Adrenal gland (tissue), 12 donors: ENCODE results near the gene SHANK2. TPM values are rescaled to one million over a fixed set of nuclear protein-coding genes. Genes with fewer than 3 reads are reported as not detected.
"Not testable (repeated sequence)": the region's sequence is repeated elsewhere in the genome, so short reads cannot be mapped to it uniquely, and the experiment has no call there.

Source experiments
- DNase-seq, 7 donors: peaks; one replicate each; pipeline ENCODE4 v3.0.0-alpha.2; 2019 to 2020
- H3K27ac ChIP-seq, 5 donors: fragments of 200-600 bp; sonication (generic) in 4 of 5; 1 replicate in 3 of 5; 2 replicates in 2 of 5; pipeline versions ENCODE4 v1.5.1 to v1.8.0; 2016 to 2020; ENCODE audit warnings: mild to moderate bottlenecking in 1 of 5
- H3K27me3 ChIP-seq: fragments of 200-600 bp; 2 replicates; pipeline ENCODE4 v1.8.0; 2021
- H3K36me3 ChIP-seq, 2 donors: fragments of 200-600 bp; replicated peaks in 1 of 2; 1 replicate in 1 of 2; 2 replicates in 1 of 2; pipeline versions ENCODE4 v1.5.1 to v1.8.0; 2018 to 2022
- H3K4me1 ChIP-seq, 2 donors: fragments of 200-600 bp; replicated peaks in 1 of 2; 1 replicate in 1 of 2; 2 replicates in 1 of 2; pipeline versions ENCODE4 v1.5.1 to v1.8.0; 2018 to 2021
- H3K4me3 ChIP-seq, 4 donors: fragments of 200-600 bp; sonication (generic) in 3 of 4; one replicate each; pipeline ENCODE4 v1.5.1; 2016 to 2018
- H3K9me3 ChIP-seq, 3 donors: fragments of 200-600 bp; sonication (generic) in 1 of 3; replicated peaks in 1 of 3; 1 replicate in 2 of 3; 2 replicates in 1 of 3; pipeline versions ENCODE4 v1.5.1 to v1.8.0; 2016 to 2021
- CTCF ChIP-seq, 6 experiments: fragments of 450-650 bp in 4 of 6; fragments of 200-600 bp in 2 of 6; sonication (generic) in 1 of 6; IDR thresholded peaks; 1 replicate in 5 of 6; 2 replicates in 1 of 6; pipeline versions ENCODE4 v1.5.1 to v1.8.0; 2016 to 2021; ENCODE audit warnings: antibody characterized with exemption in 6 of 6, mild to moderate bottlenecking in 2 of 6, moderate library complexity in 1 of 6
- POLR2A ChIP-seq, 2 donors: fragments of 450-650 bp; IDR thresholded peaks; one replicate each; pipeline ENCODE4 v1.6.1; 2017; ENCODE audit warnings: antibody characterized with exemption in 2 of 2, mild to moderate bottlenecking in 2 of 2, moderate library complexity in 1 of 2
- WGBS, 4 donors: extraction: QIAGEN DNeasy Blood & Tissue Kit in 2 of 4; methylation state at CpG; one replicate each; pipeline versions ENCODE4 v1.1.5 to v1.1.7; 2013 to 2017; 5-methylcytosine and 5-hydroxymethylcytosine counted together
- intact Hi-C, 2 donors: fragments of 100-400 bp; cut with DNase I; formaldehyde crosslinking; loops; one replicate each; pipeline versions ENCODE4 v1.14.1 to v1.15.0; 2022 to 2023
- polyA plus RNA-seq, 3 donors: library from polyadenylated mRNA; stranded (reverse); fragments of 200-250 nt in 2 of 3; fragments of 350-450 nt in 1 of 3; fragmentation: Illumina TruSeq in 1 of 3; extraction: RNeasy Lipid Tissue Mini Kit (QIAGEN cat#74804) in 1 of 3; gene quantifications; one replicate each; pipeline ENCODE4 v1.2.3, GENCODE V29; 2013 to 2014
- total RNA-seq, 9 donors: library from RNA; depleted of rRNA in 4 of 9; stranded (reverse); fragments of >200 nt in 4 of 9; fragments of 120-200 nt in 1 of 9; fragmentation: NEBNext Ultra II Directional in 1 of 9; extraction: Animal tissue kit (Norgen Biotek cat#: 25700) in 1 of 9; gene quantifications; one replicate each; pipeline versions ENCODE4 v1.1.0 to v1.2.4, GENCODE V29; 2013 to 2023
- donor health status: healthy with polysubstance abuse.
- donor health status: Bipolar disorder and iron deficiency.
- donor health status: DM: yes; HTN: yes; CAD: no.
- donor health status: DM: no; HTN: no; CAD: no.
- donor health status: DM: no; HTN: no; CAD: no.
- donor health status: DM: yes; HTN: yes; CAD: no.

SHANK2 gene
- total and polyA plus RNA-seq, 12 donors, result 0.77 to 6.4 (median 2.3) TPM

- intact Hi-C loops, result no loop called here
- no peak overlapping the region for H3K27ac ChIP-seq
- DNase-seq, result no peak
- 74 to 93% (median 85%) methylated on average over 8 of the region's 8 CpGs for WGBS, 4 donors
- no peaks in the 10 kb centered on the region for H3K9me3 ChIP-seq
- no peaks in the 10 kb centered on the region for H3K36me3 ChIP-seq
- TF ChIP-seq CTCF (IDR thresholded peaks at IDR 0.05) (no peak), POLR2A (IDR thresholded peaks at IDR 0.05) (no peak)
- H3K4me1 ChIP-seq, result no peaks in the 10 kb centered on the region
- no peaks in the 10 kb centered on the region for H3K27me3 ChIP-seq
- H3K4me3 ChIP-seq, result no peak overlapping the region
Measured at GRCh38 chr11:71238285-71238875, 14.0 kb downstream of the SHANK2 start.

- Histone ChIP-seq H3K27me3 (no peaks in the 10 kb centered on the region), H3K4me1 (no peaks in the 10 kb centered on the region), H3K36me3 (no peaks in the 10 kb centered on the region), H3K9me3 (no peaks in the 10 kb centered on the region), H3K27ac (no peak overlapping the region), H3K4me3 (no peak overlapping the region)
- intact Hi-C loops, result no loop called here
- TF ChIP-seq CTCF (IDR thresholded peaks at IDR 0.05), result no peak
- no peak for TF ChIP-seq POLR2A (IDR thresholded peaks at IDR 0.05)
- no peak for DNase-seq
- 57 to 69% (median 61%) methylated on average over 2 to 6 of the region's 6 CpGs for WGBS, 4 donors
Measured at GRCh38 chr11:71237853-71238252, 14.5 kb downstream of the SHANK2 start.

- Histone ChIP-seq H3K36me3 (no peaks in the 10 kb centered on the region), H3K4me1 (no peaks in the 10 kb centered on the region), H3K27ac (no peak overlapping the region), H3K27me3 (no peaks in the 10 kb centered on the region), H3K4me3 (no peak overlapping the region), H3K9me3 (no peaks in the 10 kb centered on the region)
- DNase-seq, result no peak
- intact Hi-C loops, result no loop called here
- WGBS, 4 donors, result 83 to 88% (median 87%) methylated on average over 8 to 12 of the region's 12 CpGs
- no peak for TF ChIP-seq POLR2A (IDR thresholded peaks at IDR 0.05)
- TF ChIP-seq CTCF (IDR thresholded peaks at IDR 0.05), result no peak
Measured at GRCh38 chr11:71236836-71237475, 15.4 kb downstream of the SHANK2 start.

GRCh38 chr11:71235719-71236118 is 16.7 kb downstream of the SHANK2 start:
- H3K27me3 ChIP-seq, result no peaks in the 10 kb centered on the region
- H3K4me1 ChIP-seq, result no peaks in the 10 kb centered on the region
- TF ChIP-seq POLR2A (IDR thresholded peaks at IDR 0.05), result no peak
- TF ChIP-seq CTCF (IDR thresholded peaks at IDR 0.05), result no peak
- no peaks in the 10 kb centered on the region for H3K9me3 ChIP-seq
- DNase-seq, result peak in 1 of 7 donors; percentile 2
- H3K27ac ChIP-seq, result no peak overlapping the region
- H3K4me3 ChIP-seq, result no peak overlapping the region
- intact Hi-C loops, result no loop called here
- 81 to 93% (median 87%) methylated on average over 4 to 8 of the region's 8 CpGs for WGBS, 4 donors
- H3K36me3 ChIP-seq, result no peaks in the 10 kb centered on the region

GRCh38 chr11:71233896-71234852 is 18.2 kb downstream of the SHANK2 start:
- WGBS, 4 donors, result 72 to 85% (median 83%) methylated on average over 21 to 22 of the region's 22 CpGs
- H3K27ac ChIP-seq, H3K9me3 ChIP-seq, H3K4me1 ChIP-seq, H3K4me3 ChIP-seq, H3K27me3 ChIP-seq, H3K36me3 ChIP-seq, intact Hi-C loops: not testable (repeated sequence)
- peak in 1 of 7 donors; percentile 8 for DNase-seq
